HepG2 (cell line): ENCODE results near the gene ZNF394. TPM values are rescaled to one million over a fixed set of nuclear protein-coding genes. Genes with fewer than 3 reads are reported as not detected.
A peak's percentile ranks its signal among the peaks of the same experiment; 100 is the strongest.

Experiments used
- BHLHE40 ChIP-seq: IDR thresholded peaks from 2 replicates; pipeline ENCODE4 v1.6.1; 2011; ENCODE audit warnings: low read length, improper control_type of control experiment
- FOXJ3 ChIP-seq: sonication (generic); formaldehyde crosslinking; IDR thresholded peaks from 2 replicates; pipeline ENCODE4 v1.4.0; 2020; ENCODE audit warnings: missing genetic modification reagents, mild to moderate bottlenecking, borderline replicate concordance
- LRRFIP1 ChIP-seq: sonication (generic); formaldehyde crosslinking; conservative IDR thresholded peaks from 2 replicates; pipeline ENCODE4 v1.4.0; 2020; ENCODE audit warnings: missing genetic modification reagents
- MAFF ChIP-seq: IDR thresholded peaks from 2 replicates; pipeline ENCODE4 v1.6.1; 2011; ENCODE audit warnings: low read depth, low read length, improper control_type of control experiment
- MTA3 ChIP-seq: sonication (generic); formaldehyde crosslinking; IDR thresholded peaks from 2 replicates; pipeline ENCODE4 v1.4.0; 2020; ENCODE audit warnings: missing genetic modification reagents
- NCOA2 ChIP-seq: sonication (generic); formaldehyde crosslinking; IDR thresholded peaks from 2 replicates; pipeline ENCODE4 v1.8.0; 2022; ENCODE audit warnings: inconsistent platforms
- NFE2L2 ChIP-seq: fragments of 150-350 bp; IDR thresholded peaks from 2 replicates; pipeline ENCODE4 v1.6.1; 2014; ENCODE audit warnings: low read length
- NR1H2 ChIP-seq: sonication (generic); formaldehyde crosslinking; IDR thresholded peaks from 2 replicates; pipeline ENCODE4 v1.8.1; 2022; ENCODE audit warnings: low read depth, missing genetic modification reagents, borderline replicate concordance
- TGIF2 ChIP-seq: IDR thresholded peaks from 2 replicates; pipeline ENCODE4 v1.6.1; 2016; ENCODE audit warnings: control low read depth, missing compliant biosample characterization
- ZFP36L1 ChIP-seq: sonication (generic); formaldehyde crosslinking; IDR thresholded peaks from 2 replicates; pipeline ENCODE4 v1.8.0; 2022; ENCODE audit warnings: mild to moderate bottlenecking, missing genetic modification reagents, moderate library complexity
- ZNF224 ChIP-seq: sonication (generic); formaldehyde crosslinking; IDR thresholded peaks from 2 replicates; pipeline ENCODE4 v1.5.0; 2020; ENCODE audit warnings: mild to moderate bottlenecking, missing genetic modification reagents
- ZNF280B ChIP-seq: sonication (generic); formaldehyde crosslinking; IDR thresholded peaks from 2 replicates; pipeline ENCODE4 v1.5.0; 2020; ENCODE audit warnings: missing genetic modification reagents, mild to moderate bottlenecking, borderline replicate concordance
- polyA plus RNA-seq, 8 experiments: library from polyadenylated mRNA; depleted of rRNA in 3 of 8; stranded (reverse) in 7 of 8; unstranded in 1 of 8; fragments of >200 nt; fragmentation: Illumina TruSeq in 4 of 8; extraction: Trizol in 4 of 8; gene quantifications; 2 replicates each; pipeline versions ENCODE4 v1.2.1 to v1.2.3, GENCODE V29; 2011 to 2016; ENCODE audit warnings: low read depth in 4 of 8, missing spikeins in 1 of 8, mixed read lengths in 1 of 8; ENCODE audit not compliant: insufficient read depth in 1 of 8
- total RNA-seq, 5 experiments: library from RNA; depleted of rRNA; stranded (reverse); fragments of >200 nt; fragmentation: Illumina TruSeq; extraction: Trizol; gene quantifications; 2 replicates each; pipeline ENCODE4 v1.2.3, GENCODE V29; 2016; ENCODE audit warnings: low read depth in 1 of 5
- TF ChIP-seq, protein P1 (sequence below): sonication (generic); formaldehyde crosslinking; IDR thresholded peaks from 2 replicates; pipeline ENCODE4 v1.8.1; 2023; ENCODE audit warnings: missing genetic modification reagents, mild to moderate bottlenecking, borderline replicate concordance
- TF ChIP-seq, protein P2 (sequence below): sonication (generic); formaldehyde crosslinking; IDR thresholded peaks from 2 replicates; pipeline ENCODE4 v1.8.1; 2023; ENCODE audit warnings: mild to moderate bottlenecking, moderate library complexity, missing genetic modification reagents
- TF ChIP-seq, protein P3 (sequence below), 2 experiments: sonication (generic) in 1 of 2; formaldehyde crosslinking in 1 of 2; IDR thresholded peaks; 2 replicates each; pipeline versions ENCODE4 v1.4.0 to v1.6.1; 2016 to 2020; ENCODE audit warnings: borderline replicate concordance in 1 of 2, low read depth in 1 of 2, mild to moderate bottlenecking in 1 of 2, missing genetic modification reagents in 1 of 2

Gene ZNF394
- total and polyA plus RNA-seq, 2 of the 13 experiments (the other 11 are each of a cell fraction or from before 2014, with no cell fraction given): 7.8 to 19.6 TPM

GRCh38 chr7:99472561-99473314, 27.3 kb downstream of the ZNF394 start, which contains the start of gene ZNF789 (continued):
- TF ChIP-seq ZNF280B (CRISPR knock-in tag) (peak; percentile 72; the same call in 1 of the 2 replicates), NFE2L2 (no peak), TGIF2 (CRISPR knock-in tag) (peak; percentile 73; the same call in 1 of the 2 replicates), LRRFIP1 (CRISPR knock-in tag) (no peak), NCOA2 (no peak), FOXJ3 (CRISPR knock-in tag) (no peak), NR1H2 (no peak), BHLHE40 (peak; percentile 76), MAFF (no peak), ZFP36L1 (CRISPR knock-in tag) (no peak; the same call in 1 of the 2 replicates), ZNF224 (CRISPR knock-in tag) (0 out of 2 replicates have a peak, but pooled peaks have one; percentile 79), MTA3 (CRISPR knock-in tag) (no peak)
- TF ChIP-seq, protein P1, sequence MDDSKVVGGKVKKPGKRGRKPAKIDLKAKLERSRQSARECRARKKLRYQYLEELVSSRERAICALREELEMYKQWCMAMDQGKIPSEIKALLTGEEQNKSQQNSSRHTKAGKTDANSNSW: no peak
- TF ChIP-seq, protein P2, sequence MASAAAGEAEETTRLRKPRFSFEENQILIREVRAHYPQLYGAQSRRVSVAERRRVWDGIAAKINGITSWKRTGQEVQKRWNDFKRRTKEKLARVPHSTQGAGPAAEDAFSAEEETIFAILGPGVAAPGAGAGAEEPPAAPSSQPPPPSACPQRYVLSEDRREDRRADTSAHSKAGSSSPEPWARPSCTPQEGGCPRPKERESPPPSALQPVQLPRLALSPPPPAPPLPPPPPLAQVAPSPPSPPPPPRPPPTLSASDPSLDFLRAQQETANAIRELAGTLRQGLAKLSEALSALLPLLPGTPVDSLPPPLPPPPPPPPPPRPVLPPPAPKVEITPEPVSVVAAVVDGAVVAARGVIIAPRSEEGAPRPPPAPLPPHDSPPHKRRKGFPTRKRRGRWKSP: 0 out of 2 replicates have a peak, but pooled peaks have one; percentile 51
- TF ChIP-seq, protein P3, sequence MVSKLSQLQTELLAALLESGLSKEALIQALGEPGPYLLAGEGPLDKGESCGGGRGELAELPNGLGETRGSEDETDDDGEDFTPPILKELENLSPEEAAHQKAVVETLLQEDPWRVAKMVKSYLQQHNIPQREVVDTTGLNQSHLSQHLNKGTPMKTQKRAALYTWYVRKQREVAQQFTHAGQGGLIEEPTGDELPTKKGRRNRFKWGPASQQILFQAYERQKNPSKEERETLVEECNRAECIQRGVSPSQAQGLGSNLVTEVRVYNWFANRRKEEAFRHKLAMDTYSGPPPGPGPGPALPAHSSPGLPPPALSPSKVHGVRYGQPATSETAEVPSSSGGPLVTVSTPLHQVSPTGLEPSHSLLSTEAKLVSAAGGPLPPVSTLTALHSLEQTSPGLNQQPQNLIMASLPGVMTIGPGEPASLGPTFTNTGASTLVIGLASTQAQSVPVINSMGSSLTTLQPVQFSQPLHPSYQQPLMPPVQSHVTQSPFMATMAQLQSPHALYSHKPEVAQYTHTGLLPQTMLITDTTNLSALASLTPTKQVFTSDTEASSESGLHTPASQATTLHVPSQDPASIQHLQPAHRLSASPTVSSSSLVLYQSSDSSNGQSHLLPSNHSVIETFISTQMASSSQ (IDR thresholded peaks at IDR 0.05; ENCODE audit: low read depth): no peak
- TF ChIP-seq, protein P3 (CRISPR knock-in tag; IDR thresholded peaks at IDR 0.05; ENCODE audit: borderline replicate concordance): peak; percentile 65; the same call in 1 of the 2 replicates
